HEK293 (cell line): ENCODE measurements around the gene UACA.

ENCODE experiments used
- CTCF ChIA-PET: fragments of 350-600 bp; formaldehyde crosslinking; extraction: SDS; loops from one replicate; lab custom pipeline; 2021; ENCODE audit warnings: antibody characterized with exemption; lab: Yijun Ruan, JAX
- POLR2A ChIA-PET: fragments of 300-600 bp; formaldehyde crosslinking; extraction: SDS; loops from one replicate; lab custom pipeline; 2020; ENCODE audit warnings: antibody characterized with exemption, inconsistent platforms; lab: Yijun Ruan, JAX
- H3K27ac ChIP-seq: fragments of 200-500 bp; sonication (Bioruptor generic); 2 replicates; pipeline ENCODE4 v1.5.1; 2014; ENCODE audit warnings: low read depth, low read length, control low read depth, inconsistent platforms; ENCODE audit errors: extremely low read depth
- H3K36me3 ChIP-seq, 2 experiments: fragments of 200-500 bp in 1 of 2; sonication (Bioruptor generic) in 1 of 2; 1 replicate in 1 of 2; 2 replicates in 1 of 2; pipeline ENCODE4 v1.5.1; 2014 to 2017; ENCODE audit warnings: inconsistent platforms in 2 of 2, low read length in 2 of 2; ENCODE audit not compliant: control insufficient read depth in 2 of 2, insufficient read depth in 1 of 2
- H3K4me1 ChIP-seq: fragments of 200-500 bp; sonication (Bioruptor generic); 2 replicates; pipeline ENCODE4 v1.5.1; 2014; ENCODE audit warnings: mild to moderate bottlenecking, low read length, inconsistent platforms; ENCODE audit not compliant: control insufficient read depth, insufficient read depth
- H3K4me3 ChIP-seq: 2 replicates; pipeline ENCODE4 v1.5.1; 2011; ENCODE audit warnings: low read depth, mild to moderate bottlenecking, control low read depth, low read length, moderate library complexity
- H3K9me3 ChIP-seq: fragments of 200-500 bp; sonication (Bioruptor generic); 2 replicates; pipeline ENCODE4 v1.5.1; 2014; ENCODE audit warnings: low read depth, low read length, inconsistent platforms; ENCODE audit not compliant: control insufficient read depth, insufficient read depth
- GFI1B ChIP-seq: fragments of 450-650 bp; formaldehyde crosslinking; IDR thresholded peaks from 2 replicates; pipeline ENCODE4 v1.5.1; 2016; ENCODE audit warnings: missing biosample characterization, missing genetic modification characterization
- MYNN ChIP-seq: fragments of 450-650 bp; formaldehyde crosslinking; IDR thresholded peaks from 2 replicates; pipeline ENCODE4 v1.5.1; 2016; ENCODE audit warnings: missing biosample characterization, missing genetic modification characterization, borderline replicate concordance
- REPIN1 ChIP-seq: fragments of 450-650 bp; formaldehyde crosslinking; IDR thresholded peaks from 2 replicates; pipeline ENCODE4 v1.5.1; 2017; ENCODE audit warnings: missing biosample characterization, missing genetic modification characterization, low read depth
- TRIM28 ChIP-seq: IDR thresholded peaks from 2 replicates; pipeline ENCODE4 v1.6.1; 2011; ENCODE audit warnings: low read length, control low read depth, borderline replicate concordance
- ZNF133 ChIP-seq: fragments of 450-650 bp; formaldehyde crosslinking; IDR thresholded peaks from 2 replicates; pipeline ENCODE4 v1.5.1; 2016; ENCODE audit warnings: missing biosample characterization, missing genetic modification characterization
- ZNF302 ChIP-seq: fragments of 450-650 bp; formaldehyde crosslinking; IDR thresholded peaks from 2 replicates; pipeline ENCODE4 v1.5.1; 2016; ENCODE audit warnings: missing biosample characterization, missing genetic modification characterization, low read depth
- ZNF354C ChIP-seq: fragments of 450-650 bp; formaldehyde crosslinking; IDR thresholded peaks from 2 replicates; pipeline ENCODE4 v1.5.1; 2016; ENCODE audit warnings: missing biosample characterization, missing genetic modification characterization, low read depth, borderline replicate concordance
- ZNF416 ChIP-seq: fragments of 450-650 bp; formaldehyde crosslinking; IDR thresholded peaks from 2 replicates; pipeline ENCODE4 v1.5.1; 2016; ENCODE audit warnings: missing biosample characterization, missing genetic modification characterization
- ZNF426 ChIP-seq: fragments of 450-650 bp; formaldehyde crosslinking; IDR thresholded peaks from 2 replicates; pipeline ENCODE4 v1.5.1; 2017; ENCODE audit warnings: missing biosample characterization, missing genetic modification characterization, mild to moderate bottlenecking, inconsistent platforms, moderate library complexity
- ZNF473 ChIP-seq: fragments of 450-650 bp; formaldehyde crosslinking; IDR thresholded peaks from 2 replicates; pipeline ENCODE4 v1.5.1; 2017; ENCODE audit warnings: missing biosample characterization, missing genetic modification characterization
- ZNF629 ChIP-seq: fragments of 450-650 bp; formaldehyde crosslinking; IDR thresholded peaks from 2 replicates; pipeline ENCODE4 v1.5.1; 2017; ENCODE audit warnings: missing biosample characterization, missing genetic modification characterization
- ZNF768 ChIP-seq: fragments of 450-650 bp; formaldehyde crosslinking; IDR thresholded peaks from 2 replicates; pipeline ENCODE4 v1.5.1; 2018; ENCODE audit warnings: missing biosample characterization, mild to moderate bottlenecking, missing genetic modification characterization
- ZNF785 ChIP-seq: fragments of 450-650 bp; formaldehyde crosslinking; IDR thresholded peaks from 2 replicates; pipeline ENCODE4 v1.5.1; 2016; ENCODE audit warnings: missing biosample characterization, missing genetic modification characterization
- ZSCAN23 ChIP-seq: fragments of 450-650 bp; formaldehyde crosslinking; IDR thresholded peaks from 2 replicates; pipeline ENCODE4 v1.5.1; 2016; ENCODE audit warnings: missing biosample characterization, missing genetic modification characterization
- TF ChIP-seq, protein P1 (sequence below): fragments of 450-650 bp; formaldehyde crosslinking; IDR thresholded peaks from 2 replicates; pipeline ENCODE4 v1.5.1; 2016; ENCODE audit warnings: missing biosample characterization, missing genetic modification characterization
- TF ChIP-seq, protein P2 (sequence below): fragments of 450-650 bp; formaldehyde crosslinking; optimal IDR thresholded peaks from 2 replicates; pipeline ENCODE3; 2016; ENCODE audit warnings: missing biosample characterization, mild to moderate bottlenecking, missing genetic modification characterization
- TF ChIP-seq, protein P3 (sequence below): fragments of 450-650 bp; formaldehyde crosslinking; IDR thresholded peaks from 2 replicates; pipeline ENCODE4 v1.5.1; 2016; ENCODE audit warnings: missing biosample characterization, missing genetic modification characterization
- TF ChIP-seq, protein P4 (sequence below): fragments of 450-650 bp; formaldehyde crosslinking; IDR thresholded peaks from 2 replicates; pipeline ENCODE4 v1.5.1; 2016; ENCODE audit warnings: missing biosample characterization, missing genetic modification characterization
- TF ChIP-seq, protein P5 (sequence below): fragments of 450-650 bp; formaldehyde crosslinking; conservative IDR thresholded peaks from 2 replicates; pipeline ENCODE4 v1.5.1; 2016; ENCODE audit warnings: low read depth, missing biosample characterization, missing genetic modification characterization
- TF ChIP-seq, protein P6 (sequence below): fragments of 450-650 bp; formaldehyde crosslinking; IDR thresholded peaks from 2 replicates; pipeline ENCODE4 v1.5.1; 2016; ENCODE audit warnings: missing biosample characterization, missing genetic modification characterization

The UACA gene

DNA sequence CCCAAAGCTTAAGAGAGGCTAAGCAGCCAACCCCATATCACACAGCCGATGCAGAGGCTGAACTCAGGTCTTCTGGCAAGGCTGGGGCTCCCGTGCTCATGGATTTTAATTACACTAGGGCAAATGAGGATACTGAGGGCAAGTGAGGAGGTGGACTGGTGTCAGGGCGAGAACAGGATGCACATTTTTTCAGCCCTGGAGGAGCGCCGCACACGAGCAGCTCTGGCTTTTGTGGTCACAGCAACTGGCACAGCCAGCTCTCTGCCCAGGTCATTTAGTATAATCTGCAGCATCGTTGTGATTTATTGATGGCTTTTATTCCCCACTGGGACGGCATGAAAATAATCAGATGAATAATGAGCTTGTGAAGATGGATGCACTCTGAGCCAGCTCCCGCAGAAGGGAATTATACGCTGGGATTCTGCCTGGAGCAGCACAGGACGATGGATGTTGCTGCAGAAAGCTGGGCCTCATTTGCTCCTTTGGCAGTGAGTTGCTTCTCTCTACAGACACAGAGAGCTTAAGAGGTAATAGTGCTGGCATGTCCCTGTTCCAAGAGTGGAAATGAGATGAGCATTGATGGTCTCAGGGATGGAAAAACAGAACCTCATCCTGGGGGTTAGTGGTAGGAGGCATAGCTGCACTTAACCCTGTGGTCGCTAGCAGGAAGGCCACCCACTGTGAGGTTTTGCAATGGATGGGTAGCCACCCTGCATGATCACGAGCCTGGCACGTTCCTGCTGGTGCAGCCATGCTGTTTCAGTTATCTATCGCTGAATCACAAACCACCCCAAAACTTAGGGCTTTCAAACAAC, 135.4 kb downstream of the UACA start (continued):
- TF ChIP-seq ZNF768 (tag by site-specific recombination) = 0 out of 2 replicates have a peak, but pooled peaks have one; percentile 50

DNA sequence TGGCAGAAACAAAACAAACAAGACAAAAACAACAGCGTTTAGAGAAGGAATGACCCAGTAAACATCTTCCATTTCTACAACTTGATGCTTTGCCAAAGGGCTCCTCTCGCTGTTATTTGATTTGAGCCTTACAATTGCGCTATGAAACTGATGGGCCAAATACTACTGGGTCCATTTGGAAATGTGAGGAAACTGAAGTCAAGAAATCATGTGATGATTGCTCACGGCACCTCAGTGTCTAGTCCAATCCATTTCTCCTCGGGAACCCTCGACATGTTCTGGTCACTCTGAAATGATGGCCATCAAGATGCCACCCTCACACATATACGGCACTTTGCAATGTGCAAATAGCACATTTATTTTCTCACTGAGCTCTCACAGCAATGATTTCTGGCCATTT, 136.0 kb downstream of the UACA start:
- no peak for TF ChIP-seq ZNF426 (tag by site-specific recombination)
- TF ChIP-seq ZSCAN23 (tag by site-specific recombination) = no peak
- no peak for TF ChIP-seq TRIM28
- TF ChIP-seq ZNF629 (tag by site-specific recombination) = no peak
- TF ChIP-seq, protein P1, sequence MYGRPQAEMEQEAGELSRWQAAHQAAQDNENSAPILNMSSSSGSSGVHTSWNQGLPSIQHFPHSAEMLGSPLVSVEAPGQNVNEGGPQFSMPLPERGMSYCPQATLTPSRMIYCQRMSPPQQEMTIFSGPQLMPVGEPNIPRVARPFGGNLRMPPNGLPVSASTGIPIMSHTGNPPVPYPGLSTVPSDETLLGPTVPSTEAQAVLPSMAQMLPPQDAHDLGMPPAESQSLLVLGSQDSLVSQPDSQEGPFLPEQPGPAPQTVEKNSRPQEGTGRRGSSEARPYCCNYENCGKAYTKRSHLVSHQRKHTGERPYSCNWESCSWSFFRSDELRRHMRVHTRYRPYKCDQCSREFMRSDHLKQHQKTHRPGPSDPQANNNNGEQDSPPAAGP = no peak
- no peak for TF ChIP-seq ZNF473
- TF ChIP-seq, protein P2, sequence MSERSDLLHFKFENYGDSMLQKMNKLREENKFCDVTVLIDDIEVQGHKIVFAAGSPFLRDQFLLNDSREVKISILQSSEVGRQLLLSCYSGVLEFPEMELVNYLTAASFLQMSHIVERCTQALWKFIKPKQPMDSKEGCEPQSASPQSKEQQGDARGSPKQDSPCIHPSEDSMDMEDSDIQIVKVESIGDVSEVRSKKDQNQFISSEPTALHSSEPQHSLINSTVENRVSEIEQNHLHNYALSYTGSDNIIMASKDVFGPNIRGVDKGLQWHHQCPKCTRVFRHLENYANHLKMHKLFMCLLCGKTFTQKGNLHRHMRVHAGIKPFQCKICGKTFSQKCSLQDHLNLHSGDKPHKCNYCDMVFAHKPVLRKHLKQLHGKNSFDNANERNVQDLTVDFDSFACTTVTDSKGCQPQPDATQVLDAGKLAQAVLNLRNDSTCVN (tag by site-specific recombination) = no peak
- TF ChIP-seq ZNF416 (tag by site-specific recombination) = no peak
- TF ChIP-seq, protein P3, sequence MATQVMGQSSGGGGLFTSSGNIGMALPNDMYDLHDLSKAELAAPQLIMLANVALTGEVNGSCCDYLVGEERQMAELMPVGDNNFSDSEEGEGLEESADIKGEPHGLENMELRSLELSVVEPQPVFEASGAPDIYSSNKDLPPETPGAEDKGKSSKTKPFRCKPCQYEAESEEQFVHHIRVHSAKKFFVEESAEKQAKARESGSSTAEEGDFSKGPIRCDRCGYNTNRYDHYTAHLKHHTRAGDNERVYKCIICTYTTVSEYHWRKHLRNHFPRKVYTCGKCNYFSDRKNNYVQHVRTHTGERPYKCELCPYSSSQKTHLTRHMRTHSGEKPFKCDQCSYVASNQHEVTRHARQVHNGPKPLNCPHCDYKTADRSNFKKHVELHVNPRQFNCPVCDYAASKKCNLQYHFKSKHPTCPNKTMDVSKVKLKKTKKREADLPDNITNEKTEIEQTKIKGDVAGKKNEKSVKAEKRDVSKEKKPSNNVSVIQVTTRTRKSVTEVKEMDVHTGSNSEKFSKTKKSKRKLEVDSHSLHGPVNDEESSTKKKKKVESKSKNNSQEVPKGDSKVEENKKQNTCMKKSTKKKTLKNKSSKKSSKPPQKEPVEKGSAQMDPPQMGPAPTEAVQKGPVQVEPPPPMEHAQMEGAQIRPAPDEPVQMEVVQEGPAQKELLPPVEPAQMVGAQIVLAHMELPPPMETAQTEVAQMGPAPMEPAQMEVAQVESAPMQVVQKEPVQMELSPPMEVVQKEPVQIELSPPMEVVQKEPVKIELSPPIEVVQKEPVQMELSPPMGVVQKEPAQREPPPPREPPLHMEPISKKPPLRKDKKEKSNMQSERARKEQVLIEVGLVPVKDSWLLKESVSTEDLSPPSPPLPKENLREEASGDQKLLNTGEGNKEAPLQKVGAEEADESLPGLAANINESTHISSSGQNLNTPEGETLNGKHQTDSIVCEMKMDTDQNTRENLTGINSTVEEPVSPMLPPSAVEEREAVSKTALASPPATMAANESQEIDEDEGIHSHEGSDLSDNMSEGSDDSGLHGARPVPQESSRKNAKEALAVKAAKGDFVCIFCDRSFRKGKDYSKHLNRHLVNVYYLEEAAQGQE (tag by site-specific recombination) = no peak
- TF ChIP-seq, protein P4, sequence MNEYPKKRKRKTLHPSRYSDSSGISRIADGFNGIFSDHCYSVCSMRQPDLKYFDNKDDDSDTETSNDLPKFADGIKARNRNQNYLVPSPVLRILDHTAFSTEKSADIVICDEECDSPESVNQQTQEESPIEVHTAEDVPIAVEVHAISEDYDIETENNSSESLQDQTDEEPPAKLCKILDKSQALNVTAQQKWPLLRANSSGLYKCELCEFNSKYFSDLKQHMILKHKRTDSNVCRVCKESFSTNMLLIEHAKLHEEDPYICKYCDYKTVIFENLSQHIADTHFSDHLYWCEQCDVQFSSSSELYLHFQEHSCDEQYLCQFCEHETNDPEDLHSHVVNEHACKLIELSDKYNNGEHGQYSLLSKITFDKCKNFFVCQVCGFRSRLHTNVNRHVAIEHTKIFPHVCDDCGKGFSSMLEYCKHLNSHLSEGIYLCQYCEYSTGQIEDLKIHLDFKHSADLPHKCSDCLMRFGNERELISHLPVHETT = no peak
- no peak for TF ChIP-seq ZNF302
- TF ChIP-seq, protein P5, sequence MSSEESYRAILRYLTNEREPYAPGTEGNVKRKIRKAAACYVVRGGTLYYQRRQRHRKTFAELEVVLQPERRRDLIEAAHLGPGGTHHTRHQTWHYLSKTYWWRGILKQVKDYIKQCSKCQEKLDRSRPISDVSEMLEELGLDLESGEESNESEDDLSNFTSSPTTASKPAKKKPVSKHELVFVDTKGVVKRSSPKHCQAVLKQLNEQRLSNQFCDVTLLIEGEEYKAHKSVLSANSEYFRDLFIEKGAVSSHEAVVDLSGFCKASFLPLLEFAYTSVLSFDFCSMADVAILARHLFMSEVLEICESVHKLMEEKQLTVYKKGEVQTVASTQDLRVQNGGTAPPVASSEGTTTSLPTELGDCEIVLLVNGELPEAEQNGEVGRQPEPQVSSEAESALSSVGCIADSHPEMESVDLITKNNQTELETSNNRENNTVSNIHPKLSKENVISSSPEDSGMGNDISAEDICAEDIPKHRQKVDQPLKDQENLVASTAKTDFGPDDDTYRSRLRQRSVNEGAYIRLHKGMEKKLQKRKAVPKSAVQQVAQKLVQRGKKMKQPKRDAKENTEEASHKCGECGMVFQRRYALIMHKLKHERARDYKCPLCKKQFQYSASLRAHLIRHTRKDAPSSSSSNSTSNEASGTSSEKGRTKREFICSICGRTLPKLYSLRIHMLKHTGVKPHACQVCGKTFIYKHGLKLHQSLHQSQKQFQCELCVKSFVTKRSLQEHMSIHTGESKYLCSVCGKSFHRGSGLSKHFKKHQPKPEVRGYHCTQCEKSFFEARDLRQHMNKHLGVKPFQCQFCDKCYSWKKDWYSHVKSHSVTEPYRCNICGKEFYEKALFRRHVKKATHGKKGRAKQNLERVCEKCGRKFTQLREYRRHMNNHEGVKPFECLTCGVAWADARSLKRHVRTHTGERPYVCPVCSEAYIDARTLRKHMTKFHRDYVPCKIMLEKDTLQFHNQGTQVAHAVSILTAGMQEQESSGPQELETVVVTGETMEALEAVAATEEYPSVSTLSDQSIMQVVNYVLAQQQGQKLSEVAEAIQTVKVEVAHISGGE (tag by site-specific recombination) = no peak
- no peak for TF ChIP-seq ZNF133 (tag by site-specific recombination)
- no peak for TF ChIP-seq REPIN1
- TF ChIP-seq ZNF785 (tag by site-specific recombination) = no peak
- TF ChIP-seq ZNF354C = no peak
- TF ChIP-seq, protein P6, sequence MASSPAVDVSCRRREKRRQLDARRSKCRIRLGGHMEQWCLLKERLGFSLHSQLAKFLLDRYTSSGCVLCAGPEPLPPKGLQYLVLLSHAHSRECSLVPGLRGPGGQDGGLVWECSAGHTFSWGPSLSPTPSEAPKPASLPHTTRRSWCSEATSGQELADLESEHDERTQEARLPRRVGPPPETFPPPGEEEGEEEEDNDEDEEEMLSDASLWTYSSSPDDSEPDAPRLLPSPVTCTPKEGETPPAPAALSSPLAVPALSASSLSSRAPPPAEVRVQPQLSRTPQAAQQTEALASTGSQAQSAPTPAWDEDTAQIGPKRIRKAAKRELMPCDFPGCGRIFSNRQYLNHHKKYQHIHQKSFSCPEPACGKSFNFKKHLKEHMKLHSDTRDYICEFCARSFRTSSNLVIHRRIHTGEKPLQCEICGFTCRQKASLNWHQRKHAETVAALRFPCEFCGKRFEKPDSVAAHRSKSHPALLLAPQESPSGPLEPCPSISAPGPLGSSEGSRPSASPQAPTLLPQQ (tag by site-specific recombination) = no peak
- TF ChIP-seq GFI1B = no peak
- no peak for TF ChIP-seq MYNN (tag by site-specific recombination)
- CTCF ChIA-PET = interaction anchor here (0.7 kb wide), 1 partner anchor 457 kb away, joined by 5 read pairs; no protein-coding TSS in a partner anchor
- POLR2A ChIA-PET = no interaction called here

More for the DNA sequence above, 136.0 kb downstream of the UACA start:
- Histone ChIP-seq H3K27ac (no peak overlapping the region), H3K36me3 (no peaks in the 10 kb centered on the region), H3K9me3 (no peaks in the 10 kb centered on the region; the same call in 1 of the 2 replicates), H3K4me1 (no peaks in the 10 kb centered on the region), H3K4me3 (no peak overlapping the region)
